Chondrocyte (in vitro differentiated cells): ENCODE measurements around the gene MORN1. TPM values are rescaled to one million over a fixed set of nuclear protein-coding genes. Genes with fewer than 3 reads are reported as not detected.
A peak's percentile ranks its signal among the peaks of the same experiment; 100 is the strongest.

ENCODE experiments used
- DNase-seq: peaks from one replicate; pipeline ENCODE4 v3.0.0; 2021; ENCODE audit warnings: mixed read lengths, low spot score
- H3K27ac Mint-ChIP-seq: one replicate; pipeline ENCODE4 v1.8.0; 2021; ENCODE audit warnings: mild to moderate bottlenecking, moderate library complexity, mixed read lengths; ENCODE audit not compliant: unreplicated experiment
- H3K27me3 Mint-ChIP-seq: 2 replicates; pipeline ENCODE4 v1.8.0; 2021; ENCODE audit warnings: low read depth, mixed read lengths
- H3K36me3 Mint-ChIP-seq: 2 replicates; pipeline ENCODE4 v1.8.0; 2021; ENCODE audit warnings: low read depth, mixed read lengths
- H3K4me1 Mint-ChIP-seq: 2 replicates; pipeline ENCODE4 v1.8.0; 2021; ENCODE audit warnings: low read depth, mild to moderate bottlenecking, mixed read lengths
- H3K4me3 Mint-ChIP-seq: one replicate; pipeline ENCODE4 v1.8.0; 2021; ENCODE audit warnings: mild to moderate bottlenecking, moderate library complexity, mixed read lengths; ENCODE audit not compliant: unreplicated experiment
- H3K9me3 Mint-ChIP-seq: 2 replicates; pipeline ENCODE4 v1.8.0; 2021; ENCODE audit warnings: low read depth, mixed read lengths
- CTCF ChIP-seq: fragments of 200-600 bp; sonication (generic); IDR thresholded peaks from 2 replicates; pipeline ENCODE4 v1.5.0; 2021; ENCODE audit warnings: antibody characterized with exemption, mild to moderate bottlenecking, moderate library complexity
- total RNA-seq: library from RNA; stranded (reverse); gene quantifications from 3 replicates; pipeline ENCODE4 v1.2.1, GENCODE V29; 2021

MORN1 gene
- total RNA-seq, 1 donor from 2014 or later = 6.7 TPM

GRCh38 chr1:2317230-2318065 is 73.9 kb downstream of the MORN1 start:
- Mint-ChIP-seq H3K4me1 (peaks cover 48% of the 10 kb centered on the region), H3K36me3 (no peaks in the 10 kb centered on the region), H3K9me3 (no peaks in the 10 kb centered on the region), H3K27me3 (no peaks in the 10 kb centered on the region), H3K4me3 (no peak overlapping the region), H3K27ac (peak overlapping the region; percentile 78)
- no peak for DNase-seq
- no peak for TF ChIP-seq CTCF

- Mint-ChIP-seq H3K4me1 (peaks cover 46% of the 10 kb centered on the region), H3K9me3 (no peaks in the 10 kb centered on the region), H3K27me3 (no peaks in the 10 kb centered on the region), H3K4me3 (no peak overlapping the region), H3K27ac (peak overlapping the region; percentile 89), H3K36me3 (no peaks in the 10 kb centered on the region)
- DNase-seq = no peak
- TF ChIP-seq CTCF = no peak
These were observed 74.8 kb downstream of the MORN1 start for GRCh38 chr1:2316451-2316961.

- Mint-ChIP-seq H3K36me3 (no peaks in the 10 kb centered on the region), H3K27ac (peak overlapping the region; percentile 89), H3K27me3 (no peaks in the 10 kb centered on the region), H3K4me3 (peak overlapping the region; percentile 40), H3K4me1 (peaks cover 40% of the 10 kb centered on the region), H3K9me3 (no peaks in the 10 kb centered on the region)
- DNase-seq = no peak
- no peak for TF ChIP-seq CTCF
These were observed 75.5 kb downstream of the MORN1 start for GRCh38 chr1:2315674-2316450.

- H3K27ac Mint-ChIP-seq = peak overlapping the region; percentile 89
- no peaks in the 10 kb centered on the region for H3K36me3 Mint-ChIP-seq
- H3K9me3 Mint-ChIP-seq = no peaks in the 10 kb centered on the region
- H3K4me1 Mint-ChIP-seq = peaks cover 33% of the 10 kb centered on the region
- TF ChIP-seq CTCF = peak; percentile 98
- no peaks in the 10 kb centered on the region for H3K27me3 Mint-ChIP-seq
- peak overlapping the region; percentile 40 for H3K4me3 Mint-ChIP-seq
- no peak for DNase-seq
These were observed 76.3 kb downstream of the MORN1 start for GRCh38 chr1:2314803-2315673.
